Osteocyte (in vitro differentiated cells): ENCODE results near the gene PKMYT1. TPM values are rescaled to one million over a fixed set of nuclear protein-coding genes. Genes with fewer than 3 reads are reported as not detected.

Experiments used
- DNase-seq: peaks from one replicate; pipeline ENCODE4 v3.0.0; 2021; ENCODE audit warnings: mixed read lengths; ENCODE audit not compliant: unreplicated experiment; ENCODE audit errors: extremely low spot score
- H3K27ac Mint-ChIP-seq: one replicate; pipeline ENCODE4 v1.8.0; 2021; ENCODE audit warnings: mild to moderate bottlenecking, mixed read lengths; ENCODE audit not compliant: unreplicated experiment
- H3K27me3 Mint-ChIP-seq: one replicate; pipeline ENCODE4 v1.8.0; 2021; ENCODE audit warnings: mixed read lengths; ENCODE audit not compliant: unreplicated experiment
- H3K36me3 Mint-ChIP-seq: one replicate; pipeline ENCODE4 v1.8.0; 2021; ENCODE audit warnings: mixed read lengths; ENCODE audit not compliant: unreplicated experiment
- H3K4me1 Mint-ChIP-seq: one replicate; pipeline ENCODE4 v1.8.0; 2021; ENCODE audit warnings: mixed read lengths; ENCODE audit not compliant: unreplicated experiment
- H3K4me3 Mint-ChIP-seq: one replicate; pipeline ENCODE4 v1.8.0; 2021; ENCODE audit warnings: mild to moderate bottlenecking, moderate library complexity, mixed read lengths; ENCODE audit not compliant: unreplicated experiment
- H3K9me3 Mint-ChIP-seq: one replicate; pipeline ENCODE4 v1.8.0; 2021; ENCODE audit warnings: mixed read lengths; ENCODE audit not compliant: unreplicated experiment
- CTCF ChIP-seq: fragments of 200-600 bp; sonication (generic); IDR thresholded peaks from 2 replicates; pipeline ENCODE4 v1.5.0; 2021; ENCODE audit warnings: antibody characterized with exemption, mild to moderate bottlenecking, moderate library complexity
- total RNA-seq: library from RNA; stranded (reverse); gene quantifications from 2 replicates; pipeline ENCODE4 v1.2.1, GENCODE V29; 2021

Gene PKMYT1
- total RNA-seq, 1 donor from 2014 or later, result 10.4 TPM

GRCh38 chr16:2938206-2938605 lies 42.0 kb downstream of the PKMYT1 start:
- no peak for DNase-seq
- H3K27ac Mint-ChIP-seq, result no peak overlapping the region
- no peaks in the 10 kb centered on the region for H3K4me1 Mint-ChIP-seq
- no peak for TF ChIP-seq CTCF
- H3K36me3 Mint-ChIP-seq, result peaks cover 41% of the 10 kb centered on the region
- H3K27me3 Mint-ChIP-seq, result no peaks in the 10 kb centered on the region
- no peaks in the 10 kb centered on the region for H3K9me3 Mint-ChIP-seq
- H3K4me3 Mint-ChIP-seq, result no peak overlapping the region

- no peak for TF ChIP-seq CTCF
Observed at GRCh38 chr16:2937170-2937569, 43.1 kb downstream of the PKMYT1 start.

GRCh38 chr16:2936436-2937011 lies 43.7 kb downstream of the PKMYT1 start:
- no peaks in the 10 kb centered on the region for H3K4me1 Mint-ChIP-seq

More at GRCh38 chr16:2937170-2937569, 43.1 kb downstream of the PKMYT1 start:
- H3K4me3 Mint-ChIP-seq, result no peak overlapping the region
- H3K36me3 Mint-ChIP-seq, result peaks cover 38% of the 10 kb centered on the region
- H3K9me3 Mint-ChIP-seq, result no peaks in the 10 kb centered on the region
- DNase-seq, result no peak
- no peaks in the 10 kb centered on the region for H3K4me1 Mint-ChIP-seq
- H3K27ac Mint-ChIP-seq, result no peak overlapping the region
- H3K27me3 Mint-ChIP-seq, result no peaks in the 10 kb centered on the region

GRCh38 chr16:2934450-2934849 lies 45.8 kb downstream of the PKMYT1 start:
- no peak for DNase-seq
- no peaks in the 10 kb centered on the region for H3K9me3 Mint-ChIP-seq
- no peaks in the 10 kb centered on the region for H3K4me1 Mint-ChIP-seq
- no peak for TF ChIP-seq CTCF
- no peak overlapping the region for H3K27ac Mint-ChIP-seq
- no peaks in the 10 kb centered on the region for H3K27me3 Mint-ChIP-seq
- H3K36me3 Mint-ChIP-seq, result peaks cover 23% of the 10 kb centered on the region
- no peak overlapping the region for H3K4me3 Mint-ChIP-seq

More at GRCh38 chr16:2936436-2937011, 43.7 kb downstream of the PKMYT1 start:
- no peaks in the 10 kb centered on the region for H3K9me3 Mint-ChIP-seq
- no peak for DNase-seq
- no peak overlapping the region for H3K27ac Mint-ChIP-seq
- H3K36me3 Mint-ChIP-seq, result peaks cover 35% of the 10 kb centered on the region
- TF ChIP-seq CTCF, result no peak
- H3K4me3 Mint-ChIP-seq, result no peak overlapping the region
- no peaks in the 10 kb centered on the region for H3K27me3 Mint-ChIP-seq

- no peaks in the 10 kb centered on the region for H3K27me3 Mint-ChIP-seq
- DNase-seq, result no peak
- peaks cover 17% of the 10 kb centered on the region for H3K36me3 Mint-ChIP-seq
- TF ChIP-seq CTCF, result no peak
- H3K27ac Mint-ChIP-seq, result no peak overlapping the region
- no peak overlapping the region for H3K4me3 Mint-ChIP-seq
- H3K4me1 Mint-ChIP-seq, result no peaks in the 10 kb centered on the region
- H3K9me3 Mint-ChIP-seq, result no peaks in the 10 kb centered on the region
Observed at GRCh38 chr16:2933701-2934100, 46.5 kb downstream of the PKMYT1 start.
